GM10248 (cell line): Measurements from ENCODE around the gene TAOK1.
"Not testable (repeated sequence)": the region's sequence is repeated elsewhere in the genome, so short reads cannot be mapped to it uniquely, and the experiment has no call there.

ENCODE experiments used
- CTCF ChIA-PET: fragments of 300-600 bp; sonication (Branson Sonifier 250); formaldehyde crosslinking; extraction: SDS; loops from one replicate; lab custom pipeline; 2021; ENCODE audit warnings: antibody characterized with exemption; lab: Yijun Ruan, JAX
- POLR2A ChIA-PET: fragments of 350-650 bp; sonication (Branson Sonifier 250); formaldehyde crosslinking; extraction: SDS; loops from one replicate; lab custom pipeline; 2020; ENCODE audit warnings: antibody characterized with exemption; lab: Yijun Ruan, JAX
- DNase-seq: peaks from one replicate; pipeline ENCODE4 v3.0.0; 2012; ENCODE audit errors: extremely low spot score
- TF ChIP-seq, protein P1 (sequence below): IDR thresholded peaks from 2 replicates; pipeline ENCODE4 v1.5.1; 2012; ENCODE audit warnings: mild to moderate bottlenecking, low read depth; ENCODE audit errors: extremely low read depth, missing control alignments, control extremely low read depth

TAOK1 gene

DNA sequence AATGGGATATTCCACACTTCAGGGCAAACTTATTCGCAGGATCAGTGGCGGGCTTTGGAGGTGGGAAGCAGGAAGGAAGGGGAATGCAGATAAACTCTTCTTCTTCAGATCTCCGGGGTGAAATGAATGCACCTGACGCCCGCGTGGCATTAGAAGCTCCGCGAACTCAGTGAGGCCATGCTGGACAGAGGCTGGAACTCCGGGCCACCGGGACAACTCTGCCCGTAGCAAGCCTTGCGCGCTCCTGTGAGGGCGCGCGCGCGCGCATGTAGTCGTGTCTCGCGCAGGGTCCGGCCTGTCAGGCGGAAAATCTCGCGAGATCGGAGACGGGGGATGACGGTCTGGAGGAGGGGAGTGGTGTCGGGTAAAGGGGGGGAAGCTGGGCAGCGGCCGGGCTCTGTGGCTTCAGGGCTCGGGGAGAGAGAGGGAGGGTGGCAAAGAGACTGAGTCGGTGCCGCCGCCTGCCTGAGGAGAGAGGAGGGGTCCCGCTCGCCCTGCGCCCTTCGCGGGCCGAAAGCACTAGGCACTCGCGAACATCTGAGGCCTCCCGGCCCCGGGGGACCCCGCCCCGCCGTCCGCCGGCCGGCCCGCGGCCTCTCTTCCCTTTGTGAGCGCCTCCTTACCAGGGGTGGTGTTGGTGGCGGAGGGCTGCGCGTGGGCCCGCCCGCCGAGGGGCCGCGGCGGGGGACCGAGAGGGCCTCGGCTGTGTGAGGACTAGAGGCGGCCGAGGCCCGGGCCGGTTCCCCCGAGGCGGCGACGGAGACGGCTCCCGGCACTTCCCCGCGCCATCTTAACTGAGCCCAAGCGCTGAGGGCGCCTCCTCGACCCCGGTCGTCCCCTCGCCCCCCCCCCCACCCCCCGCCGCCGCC lies at the start of gene TAOK1:
Gene TAOK1, plus strand, starts transcription at position 382 of the 869 bp plus-strand sequence. CDS start 61,186 bp downstream, outside the sequence.
- peak; percentile 97 for DNase-seq
- CTCF ChIA-PET, result interaction anchor here (1.6 kb wide), 1 partner anchor 147 kb away, joined by 4 read pairs; no protein-coding TSS in a partner anchor
- POLR2A ChIA-PET, result interaction anchor here (0.6 kb wide), 2 partner anchors 26 to 707 kb away, joined by 3 to 5 read pairs; no protein-coding TSS in a partner anchor
- TF ChIP-seq, protein P1, sequence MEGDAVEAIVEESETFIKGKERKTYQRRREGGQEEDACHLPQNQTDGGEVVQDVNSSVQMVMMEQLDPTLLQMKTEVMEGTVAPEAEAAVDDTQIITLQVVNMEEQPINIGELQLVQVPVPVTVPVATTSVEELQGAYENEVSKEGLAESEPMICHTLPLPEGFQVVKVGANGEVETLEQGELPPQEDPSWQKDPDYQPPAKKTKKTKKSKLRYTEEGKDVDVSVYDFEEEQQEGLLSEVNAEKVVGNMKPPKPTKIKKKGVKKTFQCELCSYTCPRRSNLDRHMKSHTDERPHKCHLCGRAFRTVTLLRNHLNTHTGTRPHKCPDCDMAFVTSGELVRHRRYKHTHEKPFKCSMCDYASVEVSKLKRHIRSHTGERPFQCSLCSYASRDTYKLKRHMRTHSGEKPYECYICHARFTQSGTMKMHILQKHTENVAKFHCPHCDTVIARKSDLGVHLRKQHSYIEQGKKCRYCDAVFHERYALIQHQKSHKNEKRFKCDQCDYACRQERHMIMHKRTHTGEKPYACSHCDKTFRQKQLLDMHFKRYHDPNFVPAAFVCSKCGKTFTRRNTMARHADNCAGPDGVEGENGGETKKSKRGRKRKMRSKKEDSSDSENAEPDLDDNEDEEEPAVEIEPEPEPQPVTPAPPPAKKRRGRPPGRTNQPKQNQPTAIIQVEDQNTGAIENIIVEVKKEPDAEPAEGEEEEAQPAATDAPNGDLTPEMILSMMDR, result no peak

DNA sequence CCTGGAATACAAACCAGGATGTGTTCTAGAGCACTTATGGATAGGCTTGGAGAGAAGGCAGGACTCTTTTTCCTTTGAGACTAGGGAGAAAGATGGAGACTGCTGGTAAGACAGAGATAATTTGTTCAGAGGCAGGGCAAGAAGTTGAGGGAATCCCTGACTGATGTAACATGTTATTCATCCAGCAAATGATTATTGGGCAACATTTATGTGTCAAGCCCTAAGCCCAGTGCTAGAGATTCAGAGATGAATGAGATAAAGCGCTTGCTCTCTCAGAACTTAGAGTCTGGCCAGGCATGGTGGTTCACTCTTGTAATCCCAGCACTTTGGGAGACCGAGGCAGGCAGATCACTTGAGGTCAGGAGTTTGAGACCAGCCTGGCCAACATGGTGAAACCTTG lies 48.4 kb upstream of the TAOK1 start:
- DNase-seq, result no peak
- TF ChIP-seq, protein P1, result no peak
- ChIA-PET CTCF (no interaction called here), POLR2A (no interaction called here)

DNA sequence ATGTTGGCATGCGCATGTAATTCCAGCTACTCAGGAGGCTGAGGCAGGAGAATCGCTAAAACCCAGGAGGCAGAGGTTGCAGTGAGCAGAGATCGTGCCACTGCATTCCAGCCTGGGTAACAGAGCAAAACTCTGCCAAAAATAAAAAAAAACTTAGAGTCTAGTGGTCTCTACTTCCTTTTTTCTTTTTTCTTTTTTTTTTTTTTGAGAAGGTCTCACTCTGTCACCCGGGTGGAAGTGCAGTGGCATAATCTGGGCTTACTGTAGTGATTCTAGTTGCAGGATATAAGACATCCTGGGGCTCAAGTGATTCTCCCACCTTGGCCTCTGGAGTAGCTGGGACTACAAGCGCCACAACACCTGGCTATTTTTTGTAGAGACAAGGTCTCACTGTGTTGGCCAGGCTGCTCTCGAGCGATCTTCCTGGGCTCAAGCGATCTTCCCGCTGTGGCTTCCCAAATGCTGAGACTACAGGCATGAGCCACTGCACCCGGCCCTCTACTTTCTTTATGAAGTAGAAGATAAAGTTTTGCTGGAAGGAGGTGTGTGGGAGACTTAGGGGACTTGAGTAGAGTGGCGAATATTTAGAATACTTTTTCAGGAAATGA lies 47.9 kb upstream of the TAOK1 start:
- ChIA-PET CTCF (no interaction called here), POLR2A (no interaction called here)
- TF ChIP-seq, protein P1, result no peak

DNA sequence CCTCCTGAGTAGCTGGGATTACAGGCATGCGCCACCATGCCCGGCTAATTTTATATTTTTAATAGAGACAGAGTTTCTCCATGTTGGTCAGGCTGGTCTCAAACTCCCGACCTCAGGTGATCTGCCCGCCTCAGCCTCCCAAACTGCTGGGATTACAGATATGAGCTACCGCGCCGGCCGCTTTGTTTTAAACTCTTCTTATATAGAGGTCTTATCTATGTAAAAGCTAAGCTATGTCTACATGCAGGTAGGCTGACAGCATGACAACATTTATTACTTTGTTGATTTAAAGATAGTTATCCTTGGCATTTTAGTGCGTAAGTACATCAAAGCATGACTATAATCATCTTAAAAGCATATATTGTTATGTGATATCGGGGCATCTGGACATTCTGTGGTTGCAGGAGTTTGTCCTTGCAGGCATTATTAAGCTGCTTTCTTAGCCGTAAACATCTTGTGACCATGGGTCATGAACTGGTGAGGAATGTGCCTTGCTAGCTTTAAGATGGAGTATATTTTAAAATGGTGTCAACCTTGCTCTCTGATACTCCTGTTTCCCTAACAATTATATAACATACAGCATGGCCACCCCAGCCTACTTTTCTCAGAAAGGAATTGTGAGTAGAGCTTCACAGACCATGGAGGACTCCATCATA lies 45.8 kb upstream of the TAOK1 start:
- TF ChIP-seq, protein P1, result no peak
- POLR2A ChIA-PET, result no interaction called here

More for the DNA sequence above, 47.9 kb upstream of the TAOK1 start:
- DNase-seq, result no peak

DNA sequence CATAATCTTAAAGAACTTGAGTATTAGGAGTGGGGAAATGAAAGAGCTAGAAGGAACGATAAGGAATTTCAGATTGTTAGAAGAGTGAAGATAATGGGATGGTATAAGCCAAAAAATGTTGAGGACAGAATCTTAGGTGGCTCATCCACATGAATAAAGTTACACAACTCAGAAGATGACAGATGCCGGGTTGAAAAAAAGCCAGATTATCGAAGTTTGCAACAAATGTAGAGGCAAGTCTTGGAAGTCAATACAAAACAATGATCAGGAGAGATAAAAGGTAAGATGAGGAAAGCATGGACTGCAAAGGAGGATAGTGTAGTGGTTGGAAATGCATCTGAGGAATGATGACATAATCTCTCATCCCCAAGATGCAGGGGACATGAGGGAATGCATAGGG lies 45.1 kb upstream of the TAOK1 start:
- DNase-seq, result no peak
- ChIA-PET POLR2A (no interaction called here), CTCF (interaction anchor here (1.1 to 1.7 kb wide), 5 partner anchors 8 to 25 kb away, joined by 3 to 6 read pairs (median 5); no protein-coding TSS in a partner anchor)
- TF ChIP-seq, protein P1, result no peak

More for the DNA sequence above, 45.8 kb upstream of the TAOK1 start:
- CTCF ChIA-PET, result interaction anchor here (1.1 to 1.7 kb wide), 5 partner anchors 11 to 26 kb away, joined by 4 to 6 read pairs (median 5); no protein-coding TSS in a partner anchor
- DNase-seq, result no peak

DNA sequence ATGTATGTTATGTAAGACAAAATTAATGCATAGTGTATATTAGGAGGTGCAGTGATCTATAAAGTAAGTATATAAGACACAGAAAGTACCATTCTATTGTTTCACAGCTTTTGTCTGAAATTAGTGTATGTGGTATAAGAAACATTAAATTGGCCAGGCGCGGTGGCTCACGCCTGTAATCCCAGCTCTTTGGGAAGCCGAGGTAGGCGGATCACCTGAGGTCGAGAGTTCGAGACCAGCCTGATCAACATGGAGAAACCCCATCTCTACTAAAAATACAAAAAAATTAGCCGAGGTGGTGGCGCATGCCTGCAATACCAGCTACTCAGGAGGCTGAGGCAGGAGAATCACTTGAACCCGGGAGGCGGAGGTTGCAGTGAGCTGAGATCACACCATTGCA lies 44.7 kb upstream of the TAOK1 start:
- CTCF ChIA-PET, result interaction anchor here (1.1 to 1.7 kb wide), 5 partner anchors 8 to 24 kb away, joined by 3 to 6 read pairs (median 5); no protein-coding TSS in a partner anchor
- POLR2A ChIA-PET, result not testable (repeated sequence)

More for the DNA sequence above, 44.7 kb upstream of the TAOK1 start:
- DNase-seq, result not testable (repeated sequence)
